Inferior parietal cortex (tissue), 1 donor: ENCODE results near the gene PKHD1.
"Not testable (repeated sequence)": the region's sequence is repeated elsewhere in the genome, so short reads cannot be mapped to it uniquely, and the experiment has no call there.

Experiments used
- DNase-seq: peaks from one replicate; pipeline ENCODE4 v3.0.0-alpha.2; 2016; ENCODE audit errors: extremely low spot score

The PKHD1 gene

GRCh38 chr6:51989789-51990188, 97.6 kb downstream of the PKHD1 start:
- DNase-seq = no peak

GRCh38 chr6:51986864-51987263, 100.5 kb downstream of the PKHD1 start:
- DNase-seq = no peak

GRCh38 chr6:51983564-51983963, 103.8 kb downstream of the PKHD1 start:
- no peak for DNase-seq

GRCh38 chr6:51982695-51983094, 104.7 kb downstream of the PKHD1 start:
- DNase-seq = not testable (repeated sequence)

- DNase-seq = no peak
Observed at GRCh38 chr6:51976374-51976773, 111.0 kb downstream of the PKHD1 start.

GRCh38 chr6:51972659-51973058, 114.8 kb downstream of the PKHD1 start:
- no peak for DNase-seq

GRCh38 chr6:51968265-51968664, 119.1 kb downstream of the PKHD1 start:
- DNase-seq = no peak

GRCh38 chr6:51965222-51965801, 122.1 kb downstream of the PKHD1 start:
- DNase-seq = no peak

- DNase-seq = no peak
Observed at GRCh38 chr6:51963980-51964379, 123.4 kb downstream of the PKHD1 start.

GRCh38 chr6:51962354-51962753, 125.1 kb downstream of the PKHD1 start:
- no peak for DNase-seq

- DNase-seq = no peak
Observed at GRCh38 chr6:51960419-51960818, 127.0 kb downstream of the PKHD1 start.

GRCh38 chr6:51959744-51960383, 127.5 kb downstream of the PKHD1 start:
- peak; percentile 83 for DNase-seq

- no peak for DNase-seq
Observed at GRCh38 chr6:51954681-51955080, 132.7 kb downstream of the PKHD1 start.

GRCh38 chr6:51953246-51953645, 134.2 kb downstream of the PKHD1 start:
- no peak for DNase-seq

GRCh38 chr6:51951924-51952323, 135.5 kb downstream of the PKHD1 start:
- no peak for DNase-seq

- no peak for DNase-seq
Observed at GRCh38 chr6:51949526-51949925, 137.9 kb downstream of the PKHD1 start.

- DNase-seq = not testable (repeated sequence)
Observed at GRCh38 chr6:51939695-51940094, 147.7 kb downstream of the PKHD1 start.

- DNase-seq = no peak
Observed at GRCh38 chr6:51936531-51937290, 150.7 kb downstream of the PKHD1 start.

GRCh38 chr6:51934098-51934497, 153.3 kb downstream of the PKHD1 start:
- no peak for DNase-seq

- DNase-seq = no peak
Observed at GRCh38 chr6:51932956-51933355, 154.5 kb downstream of the PKHD1 start.

GRCh38 chr6:51930602-51931001, 156.8 kb downstream of the PKHD1 start:
- DNase-seq = no peak

GRCh38 chr6:51929934-51930574, 157.4 kb downstream of the PKHD1 start:
- no peak for DNase-seq

GRCh38 chr6:51928320-51928719, 159.1 kb downstream of the PKHD1 start:
- no peak for DNase-seq
